Endothelial cell (in vitro differentiated cells): ENCODE measurements around the gene CDH19. TPM values are rescaled to one million over a fixed set of nuclear protein-coding genes. Genes with fewer than 3 reads are reported as not detected.
A peak's percentile ranks its signal among the peaks of the same experiment; 100 is the strongest.

ENCODE experiments used
- DNase-seq: peaks from one replicate; pipeline ENCODE4 v3.0.0; 2021; ENCODE audit warnings: low spot score
- H3K27ac Mint-ChIP-seq: one replicate; pipeline ENCODE4 v1.8.0; 2021; ENCODE audit warnings: mixed read lengths, inconsistent platforms; ENCODE audit not compliant: unreplicated experiment
- H3K27me3 Mint-ChIP-seq: one replicate; pipeline ENCODE4 v1.8.0; 2021; ENCODE audit warnings: mild to moderate bottlenecking, moderate library complexity, mixed read lengths, inconsistent platforms; ENCODE audit not compliant: unreplicated experiment
- H3K36me3 Mint-ChIP-seq: one replicate; pipeline ENCODE4 v1.8.0; 2021; ENCODE audit warnings: mild to moderate bottlenecking, low read depth, mixed read lengths, inconsistent platforms; ENCODE audit not compliant: unreplicated experiment
- H3K4me1 Mint-ChIP-seq: one replicate; pipeline ENCODE4 v1.8.0; 2021; ENCODE audit warnings: mild to moderate bottlenecking, mixed read lengths, inconsistent platforms; ENCODE audit not compliant: unreplicated experiment
- H3K4me3 Mint-ChIP-seq: one replicate; pipeline ENCODE4 v1.8.0; 2021; ENCODE audit warnings: mild to moderate bottlenecking, mixed read lengths, inconsistent platforms; ENCODE audit not compliant: unreplicated experiment
- H3K9me3 Mint-ChIP-seq: one replicate; pipeline ENCODE4 v1.8.0; 2021; ENCODE audit warnings: mixed read lengths, inconsistent platforms; ENCODE audit not compliant: unreplicated experiment
- CTCF ChIP-seq: fragments of 200-600 bp; sonication (generic); IDR thresholded peaks from one replicate; pipeline ENCODE4 v1.5.0; 2021; ENCODE audit warnings: antibody characterized with exemption; ENCODE audit not compliant: unreplicated experiment
- total RNA-seq: library from RNA; stranded (reverse); fragmentation: NEBNext Ultra II Directional; extraction: Animal tissue kit (Norgen Biotek cat#: 25700); gene quantifications from one replicate; pipeline ENCODE4 v1.2.1, GENCODE V29; 2021; ENCODE audit not compliant: unreplicated experiment

The CDH19 gene
- total RNA-seq, 1 donor from 2014 or later: not detected

GRCh38 chr18:66630831-66631230 lies 26.9 kb upstream of the CDH19 start:
- Mint-ChIP-seq H3K4me1 (peaks cover 8% of the 10 kb centered on the region), H3K27me3 (no peaks in the 10 kb centered on the region), H3K9me3 (no peaks in the 10 kb centered on the region), H3K4me3 (no peak overlapping the region), H3K36me3 (no peaks in the 10 kb centered on the region), H3K27ac (no peak overlapping the region)
- no peak for DNase-seq
- TF ChIP-seq CTCF: no peak

- no peak for TF ChIP-seq CTCF
- no peak overlapping the region for H3K27ac Mint-ChIP-seq
- no peaks in the 10 kb centered on the region for H3K36me3 Mint-ChIP-seq
- no peaks in the 10 kb centered on the region for H3K27me3 Mint-ChIP-seq
- H3K4me1 Mint-ChIP-seq: peaks cover 8% of the 10 kb centered on the region
- no peak overlapping the region for H3K4me3 Mint-ChIP-seq
- no peak for DNase-seq
- H3K9me3 Mint-ChIP-seq: no peaks in the 10 kb centered on the region
These were observed 19.9 kb upstream of the CDH19 start for GRCh38 chr18:66623821-66624220.

DNA sequence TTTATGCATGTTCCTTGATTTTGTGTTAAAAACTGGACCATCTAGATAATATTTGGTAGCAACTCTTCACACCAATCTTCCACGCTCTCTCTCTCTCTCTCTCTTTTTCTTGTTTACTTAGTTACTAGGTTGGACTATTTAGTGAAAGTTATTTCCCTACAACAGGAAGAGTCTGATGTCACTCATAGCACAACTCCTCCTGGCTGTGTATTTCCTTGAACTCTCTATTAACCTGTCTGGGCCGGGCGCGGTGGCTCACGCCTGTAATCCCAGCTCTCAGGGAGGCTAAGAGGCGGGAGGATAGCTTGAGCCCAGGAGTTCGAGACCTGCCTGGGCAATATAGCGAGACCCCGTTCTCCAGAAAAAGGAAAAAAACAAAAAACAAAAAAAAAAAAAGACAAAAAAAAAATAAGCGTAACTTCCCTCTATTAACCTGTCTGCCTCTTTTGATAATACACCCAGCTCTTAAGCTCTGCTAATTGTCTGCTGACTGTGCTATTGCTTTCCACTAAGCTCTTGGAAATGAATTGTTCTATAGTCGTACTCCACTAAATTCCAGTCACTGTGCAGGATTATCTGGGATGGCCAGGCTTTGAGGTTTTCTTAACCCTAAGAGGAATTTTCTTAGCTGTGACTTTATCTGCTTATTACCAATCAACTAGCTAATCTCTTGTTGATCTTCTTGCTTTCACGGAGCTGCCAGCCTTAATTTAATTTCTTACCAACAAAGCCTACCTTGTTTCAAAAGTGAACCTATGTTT lies 18.1 kb upstream of the CDH19 start:
- Mint-ChIP-seq H3K4me3 (no peak overlapping the region), H3K27me3 (no peaks in the 10 kb centered on the region), H3K36me3 (no peaks in the 10 kb centered on the region), H3K27ac (no peak overlapping the region), H3K4me1 (peaks cover 8% of the 10 kb centered on the region), H3K9me3 (no peaks in the 10 kb centered on the region)
- TF ChIP-seq CTCF: no peak
- no peak for DNase-seq

GRCh38 chr18:66616523-66616983 lies 12.7 kb upstream of the CDH19 start:
- peak; percentile 62 for TF ChIP-seq CTCF
- Mint-ChIP-seq H3K27me3 (no peaks in the 10 kb centered on the region), H3K4me3 (no peak overlapping the region), H3K9me3 (no peaks in the 10 kb centered on the region), H3K4me1 (no peaks in the 10 kb centered on the region), H3K27ac (no peak overlapping the region), H3K36me3 (no peaks in the 10 kb centered on the region)
- no peak for DNase-seq

DNA sequence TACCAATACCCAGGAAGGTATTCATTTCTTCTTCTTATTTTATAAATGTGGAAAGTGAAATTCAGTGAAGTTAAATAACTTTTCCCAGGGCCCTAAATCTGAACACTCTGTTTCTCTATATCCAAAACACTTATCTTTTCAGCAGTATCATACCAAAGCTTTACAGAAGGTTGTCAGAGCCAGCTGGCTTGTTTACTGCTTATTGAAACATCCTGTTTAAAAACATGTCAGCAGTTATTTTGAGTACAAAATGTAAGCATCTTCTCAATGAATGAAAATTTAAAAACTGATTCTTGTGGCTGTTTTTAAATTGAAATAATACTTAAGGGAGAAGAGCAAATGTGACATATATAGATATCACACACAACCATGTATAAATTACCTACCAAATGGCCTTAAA lies 11.3 kb upstream of the CDH19 start:
- no peak for TF ChIP-seq CTCF
- DNase-seq: no peak
- no peaks in the 10 kb centered on the region for H3K4me1 Mint-ChIP-seq
- no peaks in the 10 kb centered on the region for H3K27me3 Mint-ChIP-seq
- no peaks in the 10 kb centered on the region for H3K9me3 Mint-ChIP-seq
- H3K4me3 Mint-ChIP-seq: no peak overlapping the region
- H3K36me3 Mint-ChIP-seq: no peaks in the 10 kb centered on the region
- H3K27ac Mint-ChIP-seq: no peak overlapping the region
